RWPE2 (cell line): ENCODE data around the gene PLEKHA8.
"Not testable (repeated sequence)": the region's sequence is repeated elsewhere in the genome, so short reads cannot be mapped to it uniquely, and the experiment has no call there.

ENCODE experiments used
- ATAC-seq: fragments of 200-7000 bp; cut with Tn5 transposase; 3 replicates; pipeline ENCODE4 v1.9.1; 2021; ENCODE audit warnings: low read depth
- DNase-seq: peaks from one replicate; pipeline ENCODE4 v3.0.0-alpha.2; 2020; ENCODE audit warnings: low spot score
- H3K27ac ChIP-seq: fragments of 450-650 bp; 2 replicates; pipeline ENCODE4 v1.5.1; 2017; ENCODE audit warnings: mild to moderate bottlenecking; ENCODE audit not compliant: poor library complexity, severe bottlenecking
- H3K27me3 ChIP-seq: fragments of 250-450 bp; sonication (Bioruptor Pico); 2 replicates; pipeline ENCODE4 v1.5.1; 2021; ENCODE audit warnings: mild to moderate bottlenecking, moderate library complexity; ENCODE audit not compliant: insufficient read depth, poor library complexity, severe bottlenecking
- H3K36me3 ChIP-seq: fragments of 250-450 bp; sonication (Bioruptor Pico); 2 replicates; pipeline ENCODE4 v1.5.1; 2020; ENCODE audit warnings: low read depth, mild to moderate bottlenecking, moderate library complexity
- H3K4me1 ChIP-seq: fragments of 250-450 bp; sonication (Bioruptor Pico); 2 replicates; pipeline ENCODE4 v1.5.1; 2021; ENCODE audit warnings: mild to moderate bottlenecking, moderate library complexity; ENCODE audit not compliant: insufficient read depth, poor library complexity, severe bottlenecking
- H3K4me3 ChIP-seq: fragments of 250-450 bp; sonication (Bioruptor Pico); 2 replicates; pipeline ENCODE4 v1.5.1; 2021; ENCODE audit warnings: mild to moderate bottlenecking, moderate library complexity; ENCODE audit not compliant: severe bottlenecking
- H3K9me3 ChIP-seq: fragments of 250-450 bp; sonication (Bioruptor Pico); 2 replicates; pipeline ENCODE4 v1.5.1; 2021; ENCODE audit warnings: mild to moderate bottlenecking, moderate library complexity; ENCODE audit not compliant: severe bottlenecking
- CTCF ChIP-seq: fragments of 450-650 bp; IDR thresholded peaks from one replicate; pipeline ENCODE4 v1.5.1; 2017; ENCODE audit warnings: mild to moderate bottlenecking, moderate library complexity; ENCODE audit not compliant: poor library complexity, severe bottlenecking

The PLEKHA8 gene

GRCh38 chr7:30061786-30062185 lies 33.6 kb downstream of the PLEKHA8 start:
- H3K9me3 ChIP-seq, H3K27ac ChIP-seq, H3K4me1 ChIP-seq, DNase-seq, H3K27me3 ChIP-seq, H3K4me3 ChIP-seq: not testable (repeated sequence)
- peaks cover 24% of the 10 kb centered on the region for H3K36me3 ChIP-seq
- ATAC-seq: peak; percentile 78
- TF ChIP-seq CTCF: peak; percentile 36

GRCh38 chr7:30062587-30062986 lies 34.4 kb downstream of the PLEKHA8 start:
- TF ChIP-seq CTCF: peak; percentile 74
- H3K4me1 ChIP-seq: no peaks in the 10 kb centered on the region
- H3K9me3 ChIP-seq: no peaks in the 10 kb centered on the region
- no peaks in the 10 kb centered on the region for H3K27me3 ChIP-seq
- H3K36me3 ChIP-seq: peaks cover 24% of the 10 kb centered on the region
- no peak overlapping the region for H3K4me3 ChIP-seq
- ATAC-seq (peak; percentile 54; the same call in 1 of the 3 replicates), DNase-seq (no peak)
- no peak overlapping the region for H3K27ac ChIP-seq

GRCh38 chr7:30065746-30066145 lies 37.5 kb downstream of the PLEKHA8 start:
- Histone ChIP-seq H3K4me1 (peaks cover 3% of the 10 kb centered on the region), H3K27me3 (no peaks in the 10 kb centered on the region), H3K27ac (no peak overlapping the region), H3K4me3 (no peak overlapping the region), H3K36me3 (peaks cover 24% of the 10 kb centered on the region), H3K9me3 (no peaks in the 10 kb centered on the region)
- DNase-seq (no peak), ATAC-seq (no peak)
- TF ChIP-seq CTCF: no peak

- ATAC-seq (no peak), DNase-seq (no peak)
- no peaks in the 10 kb centered on the region for H3K27me3 ChIP-seq
- no peak for TF ChIP-seq CTCF
- peaks cover 3% of the 10 kb centered on the region for H3K4me1 ChIP-seq
- no peak overlapping the region for H3K4me3 ChIP-seq
- peaks cover 20% of the 10 kb centered on the region for H3K36me3 ChIP-seq
- H3K27ac ChIP-seq: no peak overlapping the region
- no peaks in the 10 kb centered on the region for H3K9me3 ChIP-seq
Measured at GRCh38 chr7:30066687-30067086, 38.5 kb downstream of the PLEKHA8 start.

- H3K27me3 ChIP-seq: no peaks in the 10 kb centered on the region
- H3K27ac ChIP-seq: peak overlapping the region; percentile 11
- TF ChIP-seq CTCF: no peak
Measured at GRCh38 chr7:30068117-30068516, 39.9 kb downstream of the PLEKHA8 start.

More at GRCh38 chr7:30068117-30068516, 39.9 kb downstream of the PLEKHA8 start:
- ATAC-seq (peak; percentile 94), DNase-seq (no peak)
- Histone ChIP-seq H3K9me3 (no peaks in the 10 kb centered on the region), H3K36me3 (peaks cover 9% of the 10 kb centered on the region; the same call in 1 of the 2 replicates), H3K4me3 (no peak overlapping the region), H3K4me1 (peaks cover 3% of the 10 kb centered on the region)
